ENCODE data around the gene CRYBG1.

The CRYBG1 gene

DNA sequence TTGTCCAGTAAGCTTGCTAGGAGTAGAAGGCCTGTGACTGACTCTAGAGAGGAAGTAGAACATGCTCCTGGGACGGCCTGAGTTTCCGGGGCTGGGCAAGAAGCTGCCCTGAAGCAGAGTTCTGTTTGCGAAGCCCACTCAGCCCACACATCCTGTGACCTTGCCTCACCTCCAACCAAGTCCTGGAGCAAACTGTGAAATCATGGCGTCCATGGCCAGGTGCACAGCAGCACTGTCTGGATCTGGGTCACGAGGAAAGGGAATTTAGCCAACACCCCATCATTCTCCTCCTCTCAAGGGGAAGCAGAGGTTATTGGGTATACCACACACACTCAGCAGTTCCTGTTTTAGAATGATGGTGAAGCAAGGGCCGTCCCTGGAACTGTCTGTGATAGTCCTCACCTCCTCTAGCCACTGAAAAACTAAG is 87.5 kb downstream of the CRYBG1 start:
- Histone ChIP-seq H3K27ac (replicated peaks) (peak overlapping the region; percentile 70), H3K4me3 (replicated peaks; ENCODE audit: insufficient read depth, low read length) (no peak overlapping the region), H3K27me3 (ENCODE audit: insufficient read depth, poor library complexity, severe bottlenecking) (peaks cover 2% of the 10 kb centered on the region)
- DNase-seq (ENCODE audit: low read depth in 1 of 2, low spot score in 1 of 2), result peak; percentile 96
- TF ChIP-seq, protein P1, sequence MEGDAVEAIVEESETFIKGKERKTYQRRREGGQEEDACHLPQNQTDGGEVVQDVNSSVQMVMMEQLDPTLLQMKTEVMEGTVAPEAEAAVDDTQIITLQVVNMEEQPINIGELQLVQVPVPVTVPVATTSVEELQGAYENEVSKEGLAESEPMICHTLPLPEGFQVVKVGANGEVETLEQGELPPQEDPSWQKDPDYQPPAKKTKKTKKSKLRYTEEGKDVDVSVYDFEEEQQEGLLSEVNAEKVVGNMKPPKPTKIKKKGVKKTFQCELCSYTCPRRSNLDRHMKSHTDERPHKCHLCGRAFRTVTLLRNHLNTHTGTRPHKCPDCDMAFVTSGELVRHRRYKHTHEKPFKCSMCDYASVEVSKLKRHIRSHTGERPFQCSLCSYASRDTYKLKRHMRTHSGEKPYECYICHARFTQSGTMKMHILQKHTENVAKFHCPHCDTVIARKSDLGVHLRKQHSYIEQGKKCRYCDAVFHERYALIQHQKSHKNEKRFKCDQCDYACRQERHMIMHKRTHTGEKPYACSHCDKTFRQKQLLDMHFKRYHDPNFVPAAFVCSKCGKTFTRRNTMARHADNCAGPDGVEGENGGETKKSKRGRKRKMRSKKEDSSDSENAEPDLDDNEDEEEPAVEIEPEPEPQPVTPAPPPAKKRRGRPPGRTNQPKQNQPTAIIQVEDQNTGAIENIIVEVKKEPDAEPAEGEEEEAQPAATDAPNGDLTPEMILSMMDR (IDR thresholded peaks at IDR 0.05; ENCODE audit: insufficient read depth, low read length), result no peak
- TF ChIP-seq, protein P2, sequence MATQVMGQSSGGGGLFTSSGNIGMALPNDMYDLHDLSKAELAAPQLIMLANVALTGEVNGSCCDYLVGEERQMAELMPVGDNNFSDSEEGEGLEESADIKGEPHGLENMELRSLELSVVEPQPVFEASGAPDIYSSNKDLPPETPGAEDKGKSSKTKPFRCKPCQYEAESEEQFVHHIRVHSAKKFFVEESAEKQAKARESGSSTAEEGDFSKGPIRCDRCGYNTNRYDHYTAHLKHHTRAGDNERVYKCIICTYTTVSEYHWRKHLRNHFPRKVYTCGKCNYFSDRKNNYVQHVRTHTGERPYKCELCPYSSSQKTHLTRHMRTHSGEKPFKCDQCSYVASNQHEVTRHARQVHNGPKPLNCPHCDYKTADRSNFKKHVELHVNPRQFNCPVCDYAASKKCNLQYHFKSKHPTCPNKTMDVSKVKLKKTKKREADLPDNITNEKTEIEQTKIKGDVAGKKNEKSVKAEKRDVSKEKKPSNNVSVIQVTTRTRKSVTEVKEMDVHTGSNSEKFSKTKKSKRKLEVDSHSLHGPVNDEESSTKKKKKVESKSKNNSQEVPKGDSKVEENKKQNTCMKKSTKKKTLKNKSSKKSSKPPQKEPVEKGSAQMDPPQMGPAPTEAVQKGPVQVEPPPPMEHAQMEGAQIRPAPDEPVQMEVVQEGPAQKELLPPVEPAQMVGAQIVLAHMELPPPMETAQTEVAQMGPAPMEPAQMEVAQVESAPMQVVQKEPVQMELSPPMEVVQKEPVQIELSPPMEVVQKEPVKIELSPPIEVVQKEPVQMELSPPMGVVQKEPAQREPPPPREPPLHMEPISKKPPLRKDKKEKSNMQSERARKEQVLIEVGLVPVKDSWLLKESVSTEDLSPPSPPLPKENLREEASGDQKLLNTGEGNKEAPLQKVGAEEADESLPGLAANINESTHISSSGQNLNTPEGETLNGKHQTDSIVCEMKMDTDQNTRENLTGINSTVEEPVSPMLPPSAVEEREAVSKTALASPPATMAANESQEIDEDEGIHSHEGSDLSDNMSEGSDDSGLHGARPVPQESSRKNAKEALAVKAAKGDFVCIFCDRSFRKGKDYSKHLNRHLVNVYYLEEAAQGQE (IDR thresholded peaks at IDR 0.05; ENCODE audit: insufficient replicate concordance, low read depth), result no peak
- peak; percentile 94 for TF ChIP-seq SPI1 (IDR thresholded peaks at IDR 0.05; ENCODE audit: borderline replicate concordance, low read depth)
- TF ChIP-seq GABPA (IDR thresholded peaks at IDR 0.05; ENCODE audit: low read depth), result peak; percentile 69
- TF ChIP-seq POLR2AphosphoS5 (IDR thresholded peaks at IDR 0.05; ENCODE audit: low read depth), result peak; percentile 91

- no peak overlapping the region for H3K4me3 ChIP-seq (replicated peaks; ENCODE audit: insufficient read depth, low read length)
- no peak for TF ChIP-seq POLR2AphosphoS5 (IDR thresholded peaks at IDR 0.05; ENCODE audit: low read depth)
- TF ChIP-seq, protein P2 (IDR thresholded peaks at IDR 0.05; ENCODE audit: insufficient replicate concordance, low read depth), result no peak
- TF ChIP-seq SPI1 (IDR thresholded peaks at IDR 0.05; ENCODE audit: borderline replicate concordance, low read depth), result no peak
- no peak for TF ChIP-seq GABPA (IDR thresholded peaks at IDR 0.05; ENCODE audit: low read depth)
- TF ChIP-seq, protein P1 (IDR thresholded peaks at IDR 0.05; ENCODE audit: insufficient read depth, low read length), result no peak
- peak overlapping the region; percentile 70 for H3K27ac ChIP-seq (replicated peaks)
- no peak for DNase-seq (ENCODE audit: low read depth in 1 of 2, low spot score in 1 of 2)
- no peaks in the 10 kb centered on the region for H3K27me3 ChIP-seq (ENCODE audit: insufficient read depth, poor library complexity, severe bottlenecking)
These were observed 90.1 kb downstream of the CRYBG1 start for GRCh38 chr6:106450653-106451052.

- Histone ChIP-seq H3K27me3 (ENCODE audit: insufficient read depth, poor library complexity, severe bottlenecking) (no peaks in the 10 kb centered on the region), H3K4me3 (replicated peaks; ENCODE audit: insufficient read depth, low read length) (no peak overlapping the region), H3K27ac (replicated peaks) (peak overlapping the region; percentile 70)
- no peak for DNase-seq (ENCODE audit: low read depth in 1 of 2, low spot score in 1 of 2)
- TF ChIP-seq, protein P2 (IDR thresholded peaks at IDR 0.05; ENCODE audit: insufficient replicate concordance, low read depth), result no peak
- TF ChIP-seq GABPA (IDR thresholded peaks at IDR 0.05; ENCODE audit: low read depth) (no peak), POLR2AphosphoS5 (IDR thresholded peaks at IDR 0.05; ENCODE audit: low read depth) (no peak), SPI1 (IDR thresholded peaks at IDR 0.05; ENCODE audit: borderline replicate concordance, low read depth) (no peak)
- TF ChIP-seq, protein P1 (IDR thresholded peaks at IDR 0.05; ENCODE audit: insufficient read depth, low read length), result no peak
These were observed 90.9 kb downstream of the CRYBG1 start for GRCh38 chr6:106451439-106451838.
